Neural cell (in vitro differentiated cells): Measurements from ENCODE around the gene GUCD1. TPM values are rescaled to one million over a fixed set of nuclear protein-coding genes. Genes with fewer than 3 reads are reported as not detected.

ENCODE experiments used
- H2AFZ ChIP-seq: fragments of 200-600, 300-800 bp; sonication (generic), shearing (Covaris generic); 2 replicates; pipeline ENCODE4 v1.6.0; 2014; ENCODE audit warnings: low read depth, mild to moderate bottlenecking, antibody characterized with exemption, low read length, moderate library complexity
- H3F3A ChIP-seq: fragments of 200-600 bp; shearing (Covaris generic); 2 replicates; pipeline ENCODE4 v1.6.1; 2016; ENCODE audit warnings: mild to moderate bottlenecking, moderate library complexity, mixed read lengths, antibody characterized with exemption, low read length; ENCODE audit not compliant: insufficient read depth, poor library complexity, severe bottlenecking
- H3K27ac ChIP-seq: fragments of 200-600, 300-800 bp; sonication (generic), shearing (Covaris generic); 2 replicates; pipeline ENCODE4 v1.5.1; 2014; ENCODE audit warnings: mild to moderate bottlenecking, low read length, moderate library complexity
- H3K27me3 ChIP-seq: fragments of 300-800, 200-600 bp; sonication (generic), shearing (Covaris generic); 2 replicates; pipeline ENCODE4 v1.6.0; 2014; ENCODE audit warnings: mild to moderate bottlenecking, low read depth, low read length, moderate library complexity; ENCODE audit not compliant: insufficient read depth
- H3K36me3 ChIP-seq: fragments of 300-800, 200-600 bp; sonication (generic), shearing (Covaris generic); 2 replicates; pipeline ENCODE4 v1.5.1; 2014; ENCODE audit warnings: mild to moderate bottlenecking, antibody characterized with exemption, low read length, moderate library complexity; ENCODE audit not compliant: insufficient read depth
- H3K4me2 ChIP-seq: fragments of 300-800, 200-600 bp; sonication (generic), shearing (Covaris generic); 2 replicates; pipeline ENCODE4 v1.6.0; 2014; ENCODE audit warnings: mild to moderate bottlenecking, low read length
- H3K4me3 ChIP-seq: fragments of 300-800, 200-600 bp; sonication (generic), shearing (Covaris generic); 2 replicates; pipeline ENCODE4 v1.5.1; 2014; ENCODE audit warnings: mild to moderate bottlenecking, low read length, moderate library complexity
- H3K79me2 ChIP-seq: fragments of 200-600 bp; shearing (Covaris generic); replicated peaks from 2 replicates; pipeline ENCODE4 v1.6.0; 2014; ENCODE audit warnings: mild to moderate bottlenecking, low read length, moderate library complexity; ENCODE audit not compliant: insufficient read depth
- H3K9ac ChIP-seq: fragments of 300-800, 200-600 bp; sonication (generic), shearing (Covaris generic); 2 replicates; pipeline ENCODE4 v1.6.1; 2016; ENCODE audit warnings: mild to moderate bottlenecking, low read length, mixed read lengths
- H3K9me2 ChIP-seq: fragments of 200-600 bp; shearing (Covaris generic); 2 replicates; pipeline ENCODE4 v1.6.1; 2016; ENCODE audit warnings: mild to moderate bottlenecking, low read length, mixed read lengths; ENCODE audit not compliant: insufficient read depth
- H3K9me3 ChIP-seq: fragments of 200-600, 300-800 bp; sonication (generic), shearing (Covaris generic); 2 replicates; pipeline ENCODE4 v1.6.1; 2016; ENCODE audit warnings: mild to moderate bottlenecking, mixed run types, low read length, moderate library complexity, mixed read lengths
- H4K20me1 ChIP-seq: fragments of 200-600 bp; shearing (Covaris generic); 2 replicates; pipeline ENCODE4 v1.6.1; 2016; ENCODE audit warnings: mild to moderate bottlenecking, mixed run types; ENCODE audit not compliant: insufficient read depth
- EP300 ChIP-seq: fragments of 450-650 bp; conservative IDR thresholded peaks from 2 replicates; pipeline ENCODE4 v1.6.1; 2014; ENCODE audit warnings: antibody characterized with exemption, mild to moderate bottlenecking, moderate library complexity; ENCODE audit not compliant: poor library complexity, severe bottlenecking
- EZH2 ChIP-seq: fragments of 200-600, 300-800 bp; shearing (Covaris generic), sonication (generic); IDR thresholded peaks from 2 replicates; pipeline ENCODE4 v1.6.1; 2014; ENCODE audit warnings: antibody characterized with exemption, low read length, borderline replicate concordance, mild to moderate bottlenecking; ENCODE audit not compliant: insufficient read depth, poor library complexity, severe bottlenecking
- MXI1 ChIP-seq: fragments of 450-650 bp; conservative IDR thresholded peaks from 2 replicates; pipeline ENCODE4 v1.6.1; 2014; ENCODE audit warnings: antibody characterized with exemption, mild to moderate bottlenecking; ENCODE audit not compliant: poor library complexity, severe bottlenecking
- POLR2AphosphoS5 ChIP-seq: IDR thresholded peaks from 2 replicates; pipeline ENCODE4 v1.6.1; 2012
- RAD21 ChIP-seq: fragments of 450-650 bp; conservative IDR thresholded peaks from 2 replicates; pipeline ENCODE4 v1.6.1; 2014; ENCODE audit warnings: antibody characterized with exemption, mild to moderate bottlenecking, moderate library complexity
- SMC3 ChIP-seq: fragments of 450-650 bp; conservative IDR thresholded peaks from 2 replicates; pipeline ENCODE4 v1.6.1; 2014; ENCODE audit warnings: antibody characterized with exemption, mild to moderate bottlenecking, moderate library complexity; ENCODE audit not compliant: poor library complexity
- TAF1 ChIP-seq: IDR thresholded peaks from 2 replicates; pipeline ENCODE4 v1.6.1; 2012; ENCODE audit warnings: low read depth
- polyA plus RNA-seq: library from polyadenylated mRNA; depleted of rRNA; stranded (reverse); fragments of >200 nt; gene quantifications from 2 replicates; pipeline ENCODE4 v1.2.3, GENCODE V29; 2014
- TF ChIP-seq, protein P1 (sequence below): IDR thresholded peaks from 2 replicates; pipeline ENCODE4 v1.6.1; 2012; ENCODE audit warnings: borderline replicate concordance
- TF ChIP-seq, protein P2 (sequence below): fragments of 450-650 bp; IDR thresholded peaks from 2 replicates; pipeline ENCODE4 v1.5.1; 2014; ENCODE audit warnings: antibody characterized with exemption, mild to moderate bottlenecking, moderate library complexity; ENCODE audit not compliant: poor library complexity, severe bottlenecking

Gene GUCD1
- polyA plus RNA-seq, 1 donor from 2014 or later = 32.6 TPM

DNA sequence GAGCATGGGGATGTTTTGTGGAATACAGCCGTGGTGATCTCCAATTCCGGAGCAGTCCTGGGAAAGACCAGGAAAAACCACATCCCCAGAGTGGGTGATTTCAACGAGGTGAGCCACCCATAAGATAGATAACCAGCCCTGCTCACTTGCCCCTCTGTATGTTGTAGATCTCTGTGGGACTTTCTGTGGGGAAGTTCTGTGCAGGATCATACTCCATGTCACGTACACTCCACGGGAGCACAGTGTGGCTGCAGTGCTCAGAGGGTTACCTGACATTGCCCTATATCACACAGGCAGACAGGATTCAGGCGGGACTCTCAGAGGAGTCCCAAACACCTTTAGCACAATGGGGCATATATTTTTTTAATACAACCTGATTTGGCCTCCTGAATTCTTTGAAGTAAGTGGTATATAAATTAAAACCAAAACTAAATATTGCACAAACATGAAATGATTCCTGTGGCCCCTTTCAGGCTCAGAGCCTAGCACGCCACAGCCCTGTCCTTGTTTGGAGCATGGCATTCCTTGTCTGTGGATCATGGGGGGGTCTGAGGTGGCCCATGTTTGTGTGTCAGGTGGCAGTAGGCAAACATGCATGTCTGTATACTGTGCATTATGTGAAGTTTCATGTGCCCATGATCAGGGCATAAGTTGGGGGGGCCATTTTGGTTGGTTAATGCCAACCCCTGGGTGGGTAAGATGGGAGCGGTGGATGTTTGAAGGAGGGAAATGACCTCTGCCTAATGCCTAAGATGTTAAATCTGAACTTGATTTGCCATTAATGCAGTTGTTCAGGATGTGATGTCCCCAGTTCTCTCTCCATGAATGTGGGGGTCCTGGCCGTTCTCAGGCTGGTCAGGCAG is 41.3 kb downstream of the GUCD1 start:
- H2AFZ ChIP-seq = no peak overlapping the region
- no peak overlapping the region for H3K4me2 ChIP-seq

DNA sequence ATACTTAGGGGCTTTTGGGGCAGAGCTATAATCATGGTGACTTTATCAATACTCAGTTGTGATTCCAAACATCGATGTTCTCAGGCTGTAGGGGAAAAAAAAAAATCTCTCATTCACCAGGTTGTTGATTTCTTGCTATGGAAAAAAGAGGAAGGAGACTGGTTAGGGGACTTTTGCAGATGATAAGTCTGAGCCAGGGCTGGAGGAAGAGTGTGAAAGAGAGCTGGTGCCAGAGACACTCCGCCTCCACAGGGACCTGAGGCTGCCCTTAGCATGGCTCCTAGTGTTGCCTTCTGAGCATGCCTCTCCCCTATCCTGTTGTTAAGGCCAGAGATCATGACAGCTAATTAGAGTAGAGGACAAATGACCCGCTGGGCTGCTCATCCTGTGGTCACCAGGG is 42.9 kb downstream of the GUCD1 start:
- Histone ChIP-seq H3K36me3 (no peaks in the 10 kb centered on the region), H3K9me2 (no peaks in the 10 kb centered on the region), H4K20me1 (no peaks in the 10 kb centered on the region), H3K4me3 (no peak overlapping the region), H3K9me3 (no peaks in the 10 kb centered on the region), H3K27me3 (no peaks in the 10 kb centered on the region), H2AFZ (no peak overlapping the region), H3F3A (no peaks in the 10 kb centered on the region), H3K79me2 (no peaks in the 10 kb centered on the region), H3K9ac (no peak overlapping the region), H3K27ac (no peak overlapping the region), H3K4me2 (no peak overlapping the region)
- TF ChIP-seq RAD21 (no peak), MXI1 (no peak), TAF1 (no peak), EP300 (no peak), EZH2 (no peak), SMC3 (no peak), POLR2AphosphoS5 (no peak)
- TF ChIP-seq, protein P1, sequence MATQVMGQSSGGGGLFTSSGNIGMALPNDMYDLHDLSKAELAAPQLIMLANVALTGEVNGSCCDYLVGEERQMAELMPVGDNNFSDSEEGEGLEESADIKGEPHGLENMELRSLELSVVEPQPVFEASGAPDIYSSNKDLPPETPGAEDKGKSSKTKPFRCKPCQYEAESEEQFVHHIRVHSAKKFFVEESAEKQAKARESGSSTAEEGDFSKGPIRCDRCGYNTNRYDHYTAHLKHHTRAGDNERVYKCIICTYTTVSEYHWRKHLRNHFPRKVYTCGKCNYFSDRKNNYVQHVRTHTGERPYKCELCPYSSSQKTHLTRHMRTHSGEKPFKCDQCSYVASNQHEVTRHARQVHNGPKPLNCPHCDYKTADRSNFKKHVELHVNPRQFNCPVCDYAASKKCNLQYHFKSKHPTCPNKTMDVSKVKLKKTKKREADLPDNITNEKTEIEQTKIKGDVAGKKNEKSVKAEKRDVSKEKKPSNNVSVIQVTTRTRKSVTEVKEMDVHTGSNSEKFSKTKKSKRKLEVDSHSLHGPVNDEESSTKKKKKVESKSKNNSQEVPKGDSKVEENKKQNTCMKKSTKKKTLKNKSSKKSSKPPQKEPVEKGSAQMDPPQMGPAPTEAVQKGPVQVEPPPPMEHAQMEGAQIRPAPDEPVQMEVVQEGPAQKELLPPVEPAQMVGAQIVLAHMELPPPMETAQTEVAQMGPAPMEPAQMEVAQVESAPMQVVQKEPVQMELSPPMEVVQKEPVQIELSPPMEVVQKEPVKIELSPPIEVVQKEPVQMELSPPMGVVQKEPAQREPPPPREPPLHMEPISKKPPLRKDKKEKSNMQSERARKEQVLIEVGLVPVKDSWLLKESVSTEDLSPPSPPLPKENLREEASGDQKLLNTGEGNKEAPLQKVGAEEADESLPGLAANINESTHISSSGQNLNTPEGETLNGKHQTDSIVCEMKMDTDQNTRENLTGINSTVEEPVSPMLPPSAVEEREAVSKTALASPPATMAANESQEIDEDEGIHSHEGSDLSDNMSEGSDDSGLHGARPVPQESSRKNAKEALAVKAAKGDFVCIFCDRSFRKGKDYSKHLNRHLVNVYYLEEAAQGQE = no peak
- TF ChIP-seq, protein P2, sequence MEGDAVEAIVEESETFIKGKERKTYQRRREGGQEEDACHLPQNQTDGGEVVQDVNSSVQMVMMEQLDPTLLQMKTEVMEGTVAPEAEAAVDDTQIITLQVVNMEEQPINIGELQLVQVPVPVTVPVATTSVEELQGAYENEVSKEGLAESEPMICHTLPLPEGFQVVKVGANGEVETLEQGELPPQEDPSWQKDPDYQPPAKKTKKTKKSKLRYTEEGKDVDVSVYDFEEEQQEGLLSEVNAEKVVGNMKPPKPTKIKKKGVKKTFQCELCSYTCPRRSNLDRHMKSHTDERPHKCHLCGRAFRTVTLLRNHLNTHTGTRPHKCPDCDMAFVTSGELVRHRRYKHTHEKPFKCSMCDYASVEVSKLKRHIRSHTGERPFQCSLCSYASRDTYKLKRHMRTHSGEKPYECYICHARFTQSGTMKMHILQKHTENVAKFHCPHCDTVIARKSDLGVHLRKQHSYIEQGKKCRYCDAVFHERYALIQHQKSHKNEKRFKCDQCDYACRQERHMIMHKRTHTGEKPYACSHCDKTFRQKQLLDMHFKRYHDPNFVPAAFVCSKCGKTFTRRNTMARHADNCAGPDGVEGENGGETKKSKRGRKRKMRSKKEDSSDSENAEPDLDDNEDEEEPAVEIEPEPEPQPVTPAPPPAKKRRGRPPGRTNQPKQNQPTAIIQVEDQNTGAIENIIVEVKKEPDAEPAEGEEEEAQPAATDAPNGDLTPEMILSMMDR = no peak

More for the DNA sequence above, 41.3 kb downstream of the GUCD1 start:
- Histone ChIP-seq H3K4me3 (no peak overlapping the region), H3K79me2 (no peaks in the 10 kb centered on the region), H3K9me3 (no peaks in the 10 kb centered on the region), H3K9ac (no peak overlapping the region), H4K20me1 (no peaks in the 10 kb centered on the region), H3K27ac (no peak overlapping the region), H3K36me3 (no peaks in the 10 kb centered on the region), H3K9me2 (no peaks in the 10 kb centered on the region), H3K27me3 (no peaks in the 10 kb centered on the region), H3F3A (no peaks in the 10 kb centered on the region)
- no peak for TF ChIP-seq TAF1
- TF ChIP-seq, protein P2 = no peak
- TF ChIP-seq EZH2 = no peak
- TF ChIP-seq, protein P1 = no peak
